ENCODE measurements around the gene SLC35F3.
"Not testable (repeated sequence)": the region's sequence is repeated elsewhere in the genome, so short reads cannot be mapped to it uniquely, and the experiment has no call there.

Gene SLC35F3

GRCh38 chr1:234222561-234223280 lies 318.2 kb downstream of the SLC35F3 start:
- no peak for DNase-seq (ENCODE audit: low read depth)

DNA sequence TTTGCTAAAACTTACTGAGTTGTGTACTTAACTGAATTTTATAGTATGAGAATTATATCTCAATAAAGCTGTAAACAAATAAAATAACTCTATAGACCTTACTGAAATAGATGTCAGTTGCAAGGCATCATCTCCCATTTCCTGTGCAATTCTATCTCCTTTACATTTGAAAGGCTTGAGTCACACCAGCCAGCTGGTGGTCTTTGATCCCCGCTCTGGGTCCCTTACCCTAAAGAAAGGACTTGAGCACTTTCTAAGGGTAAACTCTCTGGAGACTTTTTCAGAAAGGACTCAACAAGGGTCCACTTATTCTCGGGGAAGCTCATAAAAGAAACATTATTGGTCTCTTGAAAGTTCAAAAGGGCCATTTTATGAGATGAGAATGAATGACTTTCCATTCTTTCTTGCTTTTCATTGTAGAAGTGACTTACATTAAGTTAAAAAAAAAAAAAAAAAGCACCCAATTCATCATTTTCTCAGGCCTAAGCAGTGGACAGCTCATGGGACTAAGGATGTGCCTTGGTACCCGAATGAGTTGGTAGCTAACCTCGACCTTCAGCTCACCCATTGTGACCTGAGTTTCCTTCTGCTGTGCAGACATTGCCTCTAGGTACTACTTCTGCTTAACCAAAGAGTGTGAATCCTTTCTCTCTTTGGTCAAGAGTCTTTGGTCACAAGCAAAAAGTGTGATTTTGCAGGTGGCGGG lies 321.8 kb downstream of the SLC35F3 start:
- no peak for DNase-seq (ENCODE audit: low read depth)

DNA sequence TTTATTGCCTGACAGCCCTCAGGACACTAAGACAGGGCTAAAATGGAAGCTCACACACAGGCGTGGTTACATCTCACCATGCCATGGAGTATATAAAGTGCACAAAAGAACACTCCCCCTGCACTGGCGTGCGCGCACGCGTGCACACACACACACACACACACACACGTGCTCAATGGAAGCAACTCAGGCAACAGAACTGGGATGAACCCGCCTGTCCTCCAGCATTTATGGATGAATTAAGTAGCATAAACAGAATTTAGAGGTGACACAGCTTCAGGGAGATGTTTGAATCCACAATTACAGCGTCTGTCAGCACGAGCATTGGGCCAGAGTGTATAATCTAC lies 322.3 kb downstream of the SLC35F3 start:
- DNase-seq (ENCODE audit: low read depth) = no peak

DNA sequence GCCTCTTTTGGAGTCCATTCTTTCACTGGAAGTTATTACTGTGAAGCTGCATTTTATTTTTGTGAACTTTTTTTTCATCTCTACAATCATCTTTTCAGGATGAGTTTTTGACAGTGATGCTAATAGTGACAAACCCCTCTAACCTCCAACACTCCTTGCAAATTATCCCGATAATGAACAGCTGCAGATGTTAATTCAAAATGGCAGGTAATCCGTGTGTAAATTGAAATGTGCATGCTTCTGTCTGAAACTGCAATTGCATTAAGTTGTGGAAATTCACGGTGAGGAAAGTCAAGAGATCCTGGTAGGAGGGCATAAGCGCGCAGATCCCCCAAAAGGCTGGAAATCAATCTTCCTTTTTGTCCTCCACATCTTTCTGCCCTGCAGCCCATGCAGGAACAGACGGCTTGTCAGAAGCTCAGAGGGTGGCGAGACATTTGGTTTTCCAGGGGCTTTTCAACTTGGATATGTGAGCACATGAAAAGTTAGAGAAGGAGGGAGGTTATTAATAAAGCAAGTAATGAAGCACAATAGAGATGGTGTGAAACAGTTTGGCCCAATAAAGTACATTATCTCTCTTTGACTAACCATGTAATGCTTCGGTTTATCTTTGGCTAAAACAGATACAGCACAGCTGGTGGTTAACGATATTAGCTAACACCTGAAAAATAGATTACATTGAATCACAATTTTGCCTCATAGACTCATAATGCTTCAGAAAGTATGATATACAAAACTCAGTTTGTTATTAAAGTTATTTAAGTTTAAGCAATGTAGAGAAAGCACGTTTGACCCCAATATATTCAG lies 325.3 kb downstream of the SLC35F3 start:
- DNase-seq (ENCODE audit: low read depth) = no peak

DNA sequence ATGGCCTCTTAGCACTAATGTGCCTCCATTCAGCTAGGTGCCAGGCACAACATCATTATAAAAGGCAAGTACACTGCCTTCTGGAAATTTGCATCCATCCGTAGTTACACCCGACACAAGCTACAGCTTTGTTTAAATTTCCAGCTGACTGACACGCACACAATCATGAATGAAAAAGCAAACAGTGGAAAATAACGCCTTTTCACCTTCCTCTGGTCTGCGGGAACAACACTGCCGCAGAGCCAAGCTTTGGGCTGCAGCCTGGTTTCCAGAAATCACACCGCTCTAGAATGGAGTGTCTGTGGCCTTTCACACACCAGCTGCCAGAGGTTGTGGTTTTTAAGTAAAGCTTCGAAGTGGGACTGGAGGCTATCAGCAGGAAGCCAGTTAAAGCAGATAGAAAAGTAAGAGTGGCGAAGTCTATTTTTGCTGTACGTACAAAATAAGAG lies 326.0 kb downstream of the SLC35F3 start:
- no peak for DNase-seq (ENCODE audit: low read depth)

DNA sequence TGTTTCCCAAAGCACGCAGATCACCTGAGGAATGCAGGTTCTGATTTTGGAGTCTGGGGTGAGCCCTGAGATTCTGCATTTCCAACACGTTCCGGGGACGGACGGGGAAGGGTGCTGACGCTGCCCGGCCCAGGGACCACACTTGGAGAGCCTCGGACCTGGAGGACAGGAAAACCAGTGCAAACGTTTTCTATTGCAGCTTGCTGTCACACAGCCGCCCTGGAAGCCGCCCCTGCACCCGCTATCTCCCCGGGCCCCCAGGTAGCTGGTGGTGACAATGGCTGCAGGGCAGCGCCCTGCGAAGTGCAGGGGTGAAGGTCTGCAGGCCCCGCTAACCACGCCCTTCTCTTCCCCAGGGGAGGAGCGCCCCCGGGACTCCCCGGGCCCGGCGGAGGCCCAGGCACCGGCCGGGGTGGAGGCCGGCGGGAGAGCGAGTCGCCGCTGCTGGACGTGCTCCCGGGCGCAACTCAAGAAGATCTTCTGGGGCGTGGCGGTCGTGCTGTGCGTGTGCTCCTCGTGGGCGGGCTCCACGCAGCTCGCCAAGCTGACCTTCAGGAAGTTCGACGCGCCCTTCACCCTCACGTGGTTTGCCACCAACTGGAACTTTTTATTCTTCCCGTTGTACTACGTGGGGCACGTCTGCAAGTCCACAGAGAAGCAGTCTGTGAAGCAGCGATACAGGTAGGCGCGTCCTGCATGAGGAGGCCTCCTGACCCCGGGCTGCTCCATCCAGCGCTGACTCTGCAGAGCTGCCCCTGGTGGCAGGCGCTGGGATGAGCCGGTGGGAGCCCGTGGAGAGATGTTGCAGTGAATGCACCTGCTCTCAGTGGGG lies 326.8 kb downstream of the SLC35F3 start:
- DNase-seq (ENCODE audit: low read depth) = no peak

DNA sequence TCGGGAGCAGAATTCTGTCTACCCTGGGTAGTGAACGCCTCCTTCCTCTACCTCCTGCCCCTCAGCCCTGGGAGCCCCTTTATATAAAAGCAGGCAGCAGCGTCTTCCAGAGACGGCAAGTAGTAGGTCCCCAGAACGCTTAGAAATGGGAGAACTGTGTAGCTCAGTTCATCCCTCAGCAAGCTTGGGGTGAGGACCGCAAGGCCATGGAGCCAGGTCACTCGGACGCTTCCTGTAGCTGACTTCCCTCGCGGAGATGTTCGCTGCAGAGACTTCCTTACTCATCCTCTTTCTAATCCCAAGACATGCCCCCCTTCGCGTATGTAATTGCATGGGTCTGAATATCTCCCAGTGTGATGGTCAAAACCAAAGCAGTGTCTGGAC lies 327.4 kb downstream of the SLC35F3 start:
- DNase-seq (ENCODE audit: low read depth) = no peak

- DNase-seq (ENCODE audit: low read depth) = no peak
These were observed 329.7 kb downstream of the SLC35F3 start for GRCh38 chr1:234234199-234234598.

DNA sequence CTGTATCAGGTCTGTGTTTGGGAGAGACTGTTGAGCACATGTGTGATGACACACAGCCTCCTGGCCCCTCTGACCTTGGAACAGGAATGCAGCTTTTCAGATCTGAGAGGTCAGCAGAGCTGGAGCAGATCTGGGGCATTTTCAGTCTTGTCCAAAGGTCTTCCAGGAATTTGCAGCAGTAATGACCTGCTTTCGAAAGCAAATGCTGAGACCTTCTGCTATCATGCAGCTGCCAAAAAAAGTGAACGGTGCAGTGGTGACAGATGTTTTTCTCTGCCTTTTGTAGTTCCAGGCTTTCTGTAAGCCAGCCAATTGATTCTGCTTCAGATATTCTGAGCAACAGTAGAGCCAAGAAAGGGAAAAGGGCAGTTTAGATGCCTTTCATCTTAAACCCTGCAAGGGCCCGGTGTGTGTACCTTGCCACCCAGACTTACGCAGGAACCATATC lies 331.0 kb downstream of the SLC35F3 start:
- DNase-seq (ENCODE audit: low read depth) = no peak

DNA sequence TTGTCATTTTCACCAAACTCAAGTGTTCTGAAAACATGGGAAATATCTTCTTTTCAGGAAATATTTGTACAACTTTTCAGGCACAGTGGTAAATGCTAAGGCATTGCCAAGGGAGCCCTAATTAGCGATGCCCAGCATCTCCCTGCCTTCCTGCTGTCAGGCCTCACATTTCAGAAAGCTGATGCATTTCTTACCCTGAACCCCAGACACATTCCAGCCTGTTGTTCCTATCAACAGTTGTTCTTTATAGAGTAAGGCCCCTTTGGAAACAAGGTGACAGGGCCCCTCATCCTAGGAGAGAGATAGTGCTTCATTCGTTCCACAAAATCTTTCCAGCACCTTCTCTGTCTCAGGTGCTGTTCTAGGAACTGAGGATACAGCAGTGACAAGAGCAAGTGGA lies 332.9 kb downstream of the SLC35F3 start:
- DNase-seq (ENCODE audit: low read depth) = no peak

DNA sequence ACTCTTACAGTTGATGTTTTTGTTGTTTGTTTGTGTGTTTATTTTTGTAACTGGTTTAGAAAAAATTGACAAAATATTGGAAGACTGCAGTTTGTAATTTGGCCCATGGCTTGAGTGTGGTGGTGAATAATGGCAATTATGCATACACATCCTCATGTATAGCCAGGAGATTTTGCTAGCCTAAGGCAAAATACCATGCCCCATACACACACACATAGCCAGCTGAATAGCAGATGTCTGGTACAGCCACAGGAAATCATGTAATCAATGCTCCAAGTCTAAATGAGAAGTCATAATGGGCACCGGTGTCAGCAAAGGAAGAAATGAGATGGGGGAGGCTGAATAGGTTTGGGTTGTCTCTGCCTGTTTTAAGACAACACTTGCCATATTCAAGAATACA lies 333.6 kb downstream of the SLC35F3 start:
- no peak for DNase-seq (ENCODE audit: low read depth)

DNA sequence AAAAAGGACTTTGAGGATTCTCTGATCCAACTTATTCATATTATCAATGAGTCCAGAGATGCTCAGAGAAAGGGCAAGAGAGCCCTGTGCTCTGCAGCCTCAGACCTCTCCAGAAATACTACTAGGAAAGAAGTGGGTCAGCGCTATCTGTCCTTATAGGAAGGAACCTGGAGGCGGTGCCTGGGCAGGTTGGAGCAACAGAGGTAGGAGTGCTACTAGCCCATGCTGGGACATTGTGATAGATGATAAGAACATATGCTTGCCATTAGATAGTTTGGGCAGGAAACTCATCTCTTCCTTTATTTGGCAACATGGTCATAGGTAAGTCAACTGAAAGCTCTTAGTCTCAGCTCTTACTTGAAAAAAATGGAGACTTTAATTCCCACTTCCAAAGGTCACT lies 335.0 kb downstream of the SLC35F3 start:
- DNase-seq (ENCODE audit: low read depth) = no peak

DNA sequence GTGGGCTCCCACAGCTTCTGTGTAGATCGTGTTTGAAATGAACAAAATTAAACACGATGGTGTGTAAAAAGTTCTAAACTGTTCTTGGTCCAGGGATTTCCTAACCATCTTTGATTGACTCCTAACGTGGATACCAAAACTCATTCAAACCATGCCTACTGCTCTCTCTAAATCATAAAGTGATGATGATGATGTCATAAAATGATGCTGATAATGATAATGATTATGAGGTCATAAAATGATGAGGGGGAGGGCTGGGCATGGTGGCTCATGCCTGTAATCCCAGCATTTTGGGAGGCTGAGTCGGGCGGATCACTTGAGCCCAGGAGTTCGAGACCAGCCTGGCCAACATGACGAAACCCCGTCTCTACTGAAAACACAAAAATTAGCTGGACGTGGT lies 335.5 kb downstream of the SLC35F3 start:
- no peak for DNase-seq (ENCODE audit: low read depth)

DNA sequence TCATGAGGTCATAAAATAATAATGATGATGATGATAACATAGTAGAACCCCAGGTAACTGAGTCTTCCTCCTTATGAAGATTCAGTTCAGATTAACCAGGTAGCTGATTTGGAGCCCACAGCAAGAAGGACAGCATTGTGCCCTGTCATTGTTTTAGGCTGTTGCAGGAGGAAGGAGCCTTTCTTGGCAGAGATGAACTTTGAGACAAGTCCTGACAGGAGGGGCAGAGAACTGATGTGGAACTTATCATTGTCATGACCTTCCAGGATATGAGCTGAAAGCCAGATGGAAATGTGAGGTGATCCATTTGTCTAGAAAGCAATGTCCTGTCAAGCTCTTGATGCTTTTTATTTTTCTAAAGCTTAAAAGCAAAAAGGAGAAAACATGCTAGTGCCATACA lies 336.2 kb downstream of the SLC35F3 start:
- no peak for DNase-seq (ENCODE audit: low read depth)

DNA sequence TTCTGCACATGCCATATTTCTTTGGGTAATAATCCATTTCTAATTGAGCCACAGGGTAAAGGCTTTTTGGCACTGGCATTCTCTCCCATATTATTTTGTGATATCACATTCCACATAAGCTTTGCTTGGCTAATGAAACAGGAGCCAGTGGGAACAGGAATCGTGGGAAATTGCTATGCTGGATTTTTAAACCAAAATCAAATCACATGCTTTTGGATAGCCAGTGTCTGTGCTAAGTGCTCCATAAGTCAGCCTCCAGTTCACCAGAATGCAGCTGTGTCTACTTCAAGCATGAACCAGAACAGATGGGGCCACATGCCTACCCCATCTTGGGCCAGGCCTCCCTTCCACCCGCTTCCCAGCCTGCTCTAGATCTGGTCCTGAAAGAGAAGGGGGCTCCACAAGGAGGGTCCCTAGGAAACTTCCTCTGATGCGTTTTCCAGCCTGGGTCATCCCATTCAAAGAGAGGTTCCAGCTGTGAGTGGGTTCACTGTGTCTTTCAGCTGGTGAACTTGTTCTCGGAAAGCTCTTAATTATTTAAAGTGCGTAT lies 337.5 kb downstream of the SLC35F3 start:
- DNase-seq (ENCODE audit: low read depth) = no peak

DNA sequence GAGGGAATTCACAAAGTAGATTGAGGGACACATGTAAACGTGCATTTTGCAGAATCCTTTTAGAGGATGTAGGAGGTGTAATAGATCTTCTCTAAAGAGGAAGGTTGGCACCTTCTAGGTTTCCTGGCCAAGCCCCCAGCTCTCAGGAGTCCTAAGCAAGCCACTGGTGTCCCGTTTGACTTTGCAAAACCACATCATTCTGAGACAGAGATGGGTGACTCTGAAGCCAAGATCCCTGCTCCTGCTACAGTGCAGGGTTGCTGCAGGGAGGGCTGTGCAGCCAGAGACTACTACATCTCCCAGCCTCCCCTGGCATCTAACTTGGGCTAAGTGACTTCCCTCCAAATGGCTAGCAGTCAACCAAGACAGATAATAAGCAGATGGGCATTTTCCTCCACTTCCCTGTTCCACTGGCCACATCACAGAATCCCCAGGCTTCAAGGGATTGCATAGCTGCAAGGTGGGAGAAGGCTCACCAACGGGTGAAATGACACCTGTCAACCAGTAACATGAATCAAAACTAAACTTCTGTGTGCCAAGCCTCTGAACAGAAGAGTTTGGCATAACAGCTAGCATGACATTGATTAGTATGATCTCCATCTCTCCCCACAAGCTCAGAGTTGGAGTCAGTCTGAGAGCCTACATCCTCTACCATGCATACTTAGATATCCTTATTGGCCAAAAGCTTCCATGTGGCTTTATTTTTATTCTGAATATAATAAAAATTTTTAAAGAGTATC lies 339.2 kb downstream of the SLC35F3 start:
- DNase-seq (ENCODE audit: low read depth) = no peak

DNA sequence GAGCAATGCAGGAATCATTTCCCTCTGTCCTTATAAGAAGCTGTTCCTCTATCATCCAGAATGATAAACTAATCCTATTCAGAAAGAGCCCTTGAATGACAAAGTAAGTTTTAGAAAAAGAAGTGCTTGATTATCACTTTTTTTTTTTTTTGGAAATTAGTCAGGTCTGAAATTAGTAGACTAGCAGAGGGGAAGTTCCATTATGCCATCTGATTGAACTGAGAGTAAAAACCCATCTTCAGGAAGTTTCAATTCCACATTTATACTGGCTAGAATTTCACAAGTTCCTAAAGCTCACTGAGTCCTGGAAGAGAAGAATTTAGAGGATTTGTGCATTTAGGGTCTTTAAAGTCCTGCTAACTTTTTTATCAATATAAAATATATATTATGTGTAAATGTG lies 340.0 kb downstream of the SLC35F3 start:
- DNase-seq (ENCODE audit: low read depth) = no peak

DNA sequence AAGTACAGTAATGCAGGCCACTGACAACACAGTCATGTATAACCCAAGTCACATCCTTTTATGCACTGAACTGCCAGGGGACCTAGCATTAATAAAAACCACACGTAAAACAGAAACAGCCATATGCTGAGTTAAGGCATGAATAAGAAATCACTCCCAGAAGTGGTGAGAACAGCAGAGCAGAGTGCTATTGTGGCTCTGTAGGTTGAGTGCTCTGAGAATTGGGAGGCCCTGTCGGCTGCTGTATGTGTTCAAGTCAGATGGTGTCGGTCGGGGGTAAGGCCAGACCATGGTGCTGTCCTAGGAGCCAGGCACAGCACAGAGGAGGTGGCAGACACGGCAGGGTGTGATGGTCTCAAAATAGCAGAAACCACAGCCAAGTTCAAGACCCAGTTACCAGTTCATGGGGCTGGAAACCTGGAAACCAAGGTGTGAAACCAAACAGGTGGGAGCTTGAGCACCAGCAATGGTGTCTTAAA lies 342.2 kb downstream of the SLC35F3 start:
- DNase-seq (ENCODE audit: low read depth) = no peak

DNA sequence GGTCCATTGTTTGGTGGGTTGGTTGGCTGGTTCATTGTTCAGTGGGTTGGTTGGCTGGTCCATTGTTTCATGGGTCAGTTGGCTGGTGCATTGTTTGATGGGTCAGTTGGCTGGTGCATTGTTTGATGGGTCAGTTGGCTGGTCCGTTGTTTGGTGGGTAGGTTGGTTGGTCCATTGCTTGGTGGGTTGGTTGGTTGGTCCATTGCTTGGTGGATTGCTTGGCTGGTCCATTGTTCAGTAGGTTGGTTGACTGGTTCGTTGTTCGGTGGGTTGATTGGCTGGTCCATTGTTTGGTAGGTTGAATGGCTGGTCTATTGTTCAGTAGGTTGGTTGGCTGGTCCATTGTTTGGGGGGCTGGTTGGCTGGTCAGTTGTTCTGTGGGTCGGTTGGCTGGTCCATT lies 343.3 kb downstream of the SLC35F3 start:
- not testable (repeated sequence) for DNase-seq (ENCODE audit: low read depth)

GRCh38 chr1:234250747-234251146 lies 346.3 kb downstream of the SLC35F3 start:
- DNase-seq (ENCODE audit: low read depth) = no peak

- no peak for DNase-seq (ENCODE audit: low read depth)
These were observed 349.3 kb downstream of the SLC35F3 start for GRCh38 chr1:234253732-234254131.
